ENCODE data around the gene GALNT9.

GALNT9 gene

DNA sequence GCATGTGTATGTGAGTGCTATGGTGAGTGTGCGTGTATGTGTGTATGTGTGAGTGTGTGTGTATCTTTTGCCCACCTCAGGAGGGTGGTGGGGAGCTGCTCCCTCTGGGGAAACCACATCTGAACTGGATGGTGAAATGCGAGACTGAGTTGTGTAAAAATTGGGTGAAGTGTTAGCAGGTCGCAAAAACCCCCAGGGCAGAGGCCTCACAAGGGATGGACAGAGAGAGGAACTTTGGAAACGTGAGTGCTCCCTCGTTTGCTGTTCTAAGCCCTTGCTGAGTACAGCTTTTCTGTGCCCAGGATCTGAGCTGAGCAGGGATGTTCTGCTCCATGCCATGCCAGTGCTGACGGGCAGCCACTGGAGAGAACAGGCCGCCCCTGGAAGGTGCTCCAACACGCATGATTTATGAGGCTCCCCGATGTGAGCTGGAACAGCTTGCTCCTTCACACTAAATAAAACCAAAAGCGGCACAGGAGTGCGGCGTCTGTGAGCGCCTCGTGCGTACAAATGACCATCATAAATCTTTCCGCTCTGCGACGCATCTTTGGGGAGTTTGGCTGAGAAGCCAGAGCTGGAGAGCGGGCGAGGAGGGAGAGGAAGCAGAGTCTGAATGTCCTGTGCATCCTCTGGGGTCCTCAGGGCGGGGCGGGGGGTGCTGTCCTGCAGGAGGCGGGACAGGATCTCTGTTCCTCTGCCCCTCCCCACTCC, 14.1 kb upstream of the GALNT9 start:
- Mint-ChIP-seq H3K4me3 (no peak overlapping the region), H3K9me3 (peaks cover 5% of the 10 kb centered on the region), H3K27ac (no peak overlapping the region), H3K36me3 (ENCODE audit: low read depth) (no peaks in the 10 kb centered on the region), H3K27me3 (ENCODE audit: low read depth) (peaks cover 3% of the 10 kb centered on the region), H3K4me1 (ENCODE audit: low read depth) (no peaks in the 10 kb centered on the region)
- no peak for DNase-seq (ENCODE audit: low spot score)

DNA sequence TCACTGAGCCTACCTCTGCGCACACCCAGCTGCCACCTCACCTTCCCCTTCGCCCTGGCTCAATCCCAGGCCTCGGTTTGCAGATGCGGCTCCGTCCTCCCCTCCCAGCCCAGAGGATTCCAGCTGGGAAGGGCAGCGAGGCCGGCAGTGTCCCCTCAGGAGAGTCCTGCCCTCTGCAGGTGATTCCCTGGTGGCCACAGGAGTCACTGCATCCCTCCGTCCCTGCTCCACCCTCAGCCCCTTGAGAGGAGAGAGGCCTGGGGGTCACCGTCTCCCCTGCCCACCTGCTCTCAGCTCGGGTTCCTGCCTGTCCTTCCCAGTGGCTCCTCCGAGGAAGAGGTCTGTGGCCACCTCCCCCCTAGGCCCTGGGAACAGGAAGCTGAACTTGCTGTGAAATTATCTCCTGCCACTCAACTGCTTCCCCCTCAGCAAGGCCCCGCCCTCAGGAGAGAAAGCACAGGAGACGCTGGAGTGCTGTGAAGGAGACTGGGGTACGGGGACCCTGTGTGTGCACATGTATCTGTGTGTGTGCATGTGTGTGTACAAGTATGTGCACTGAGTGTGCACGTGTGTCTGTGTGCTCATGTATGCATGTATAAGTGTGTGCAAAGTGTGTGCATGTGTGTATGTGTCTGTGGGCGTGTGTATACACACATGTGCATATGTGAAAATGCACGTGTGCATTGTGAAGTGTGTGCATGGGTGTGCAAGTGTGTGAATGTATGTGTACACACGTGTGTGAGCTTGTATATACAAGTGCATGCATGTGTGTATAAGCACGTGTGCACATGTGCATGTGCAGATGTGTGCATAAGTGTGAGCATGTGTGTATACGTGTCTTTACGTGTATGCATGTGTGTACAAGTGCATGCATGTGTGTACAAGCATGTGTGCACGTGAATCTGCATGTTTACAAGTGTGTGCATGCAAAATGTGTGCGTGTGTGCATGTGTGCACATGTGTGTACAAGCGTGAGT, 13.2 kb upstream of the GALNT9 start:
- H3K27ac Mint-ChIP-seq = no peak overlapping the region
- H3K27me3 Mint-ChIP-seq (ENCODE audit: low read depth) = peaks cover 3% of the 10 kb centered on the region
- H3K4me3 Mint-ChIP-seq = no peak overlapping the region
- H3K36me3 Mint-ChIP-seq (ENCODE audit: low read depth) = no peaks in the 10 kb centered on the region
- H3K9me3 Mint-ChIP-seq = peaks cover 5% of the 10 kb centered on the region
- no peak for DNase-seq (ENCODE audit: low spot score)
- no peaks in the 10 kb centered on the region for H3K4me1 Mint-ChIP-seq (ENCODE audit: low read depth)

DNA sequence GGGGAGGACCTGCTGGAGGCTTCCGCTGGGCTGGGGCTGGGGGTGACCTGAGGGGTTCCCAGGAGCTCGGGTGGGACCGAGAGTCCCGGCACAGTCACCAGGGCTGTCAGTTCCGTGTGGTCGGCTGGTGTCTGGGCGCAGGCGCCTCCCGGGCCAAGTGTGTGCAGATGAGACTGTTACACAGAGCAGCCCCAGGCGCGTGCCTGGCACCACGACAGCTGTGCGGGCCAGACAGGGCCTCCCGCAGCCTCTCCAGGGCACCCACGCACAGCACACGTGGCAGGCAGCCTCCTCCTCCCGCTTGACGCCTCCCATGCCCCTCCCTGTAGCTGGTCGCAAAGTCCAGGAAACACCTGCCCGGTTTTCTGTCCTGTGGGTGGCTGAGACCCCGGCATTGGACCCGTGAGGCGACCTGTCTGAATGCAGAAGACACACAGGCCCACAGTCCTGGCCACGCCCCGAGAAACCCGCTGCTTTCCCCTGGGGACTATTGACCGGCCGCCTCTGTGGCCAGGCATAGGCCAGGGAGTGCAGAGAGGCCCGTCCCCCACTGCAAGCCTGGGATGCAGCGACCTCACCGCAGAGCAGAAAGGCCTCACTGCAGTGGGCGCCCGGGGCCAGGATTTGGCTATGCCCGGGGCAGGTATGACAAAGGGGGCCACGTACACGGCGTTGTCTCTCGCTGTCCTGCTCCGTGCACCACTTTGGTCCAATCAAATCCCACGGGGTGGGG, 12.1 kb upstream of the GALNT9 start:
- H3K27me3 Mint-ChIP-seq (ENCODE audit: low read depth) = peaks cover 3% of the 10 kb centered on the region
- no peak for DNase-seq (ENCODE audit: low spot score)
- H3K9me3 Mint-ChIP-seq = peaks cover 5% of the 10 kb centered on the region
- H3K4me3 Mint-ChIP-seq = no peak overlapping the region
- H3K36me3 Mint-ChIP-seq (ENCODE audit: low read depth) = no peaks in the 10 kb centered on the region
- no peak overlapping the region for H3K27ac Mint-ChIP-seq
- H3K4me1 Mint-ChIP-seq (ENCODE audit: low read depth) = no peaks in the 10 kb centered on the region

DNA sequence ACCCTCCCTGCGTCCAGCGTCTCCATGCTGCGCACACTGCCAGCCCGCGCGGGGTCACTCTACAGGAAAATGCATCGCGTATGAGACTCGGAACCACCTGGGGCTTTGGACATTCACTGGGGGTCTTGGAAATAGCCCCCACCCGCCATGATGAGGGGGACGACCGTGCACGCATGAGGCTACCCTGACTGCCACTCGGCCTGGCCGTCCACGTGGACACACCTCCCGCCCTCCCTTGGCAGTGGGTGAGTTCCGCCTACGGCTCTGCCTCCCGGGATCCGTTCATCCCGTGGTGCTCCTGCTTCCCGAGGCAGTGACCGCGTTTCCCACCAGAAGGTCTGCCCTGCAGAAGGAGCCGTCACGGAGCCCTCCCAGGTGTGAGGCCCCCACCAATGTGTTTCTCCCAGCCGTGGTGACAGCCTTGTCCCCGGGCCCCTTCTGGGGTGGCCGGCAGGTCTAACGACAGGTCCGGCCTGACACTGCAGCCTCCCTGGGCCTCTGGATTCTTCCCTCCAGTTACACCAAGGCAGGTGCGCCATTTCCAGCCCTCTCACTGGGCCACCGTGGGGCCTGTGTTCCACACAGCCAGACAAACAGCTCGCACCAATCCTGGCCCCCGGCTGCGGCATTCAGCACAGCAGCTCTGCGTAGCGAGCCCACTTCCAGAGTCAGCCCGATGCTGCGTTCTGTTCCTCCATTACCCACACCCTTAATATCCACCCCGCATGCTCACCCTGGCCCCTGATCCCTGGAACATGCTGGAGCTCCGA, 11.1 kb upstream of the GALNT9 start:
- DNase-seq (ENCODE audit: low spot score) = no peak
- H3K4me1 Mint-ChIP-seq (ENCODE audit: low read depth) = no peaks in the 10 kb centered on the region
- no peak overlapping the region for H3K4me3 Mint-ChIP-seq
- H3K9me3 Mint-ChIP-seq = peaks cover 7% of the 10 kb centered on the region
- H3K27ac Mint-ChIP-seq = no peak overlapping the region
- peaks cover 3% of the 10 kb centered on the region for H3K27me3 Mint-ChIP-seq (ENCODE audit: low read depth)
- no peaks in the 10 kb centered on the region for H3K36me3 Mint-ChIP-seq (ENCODE audit: low read depth)

DNA sequence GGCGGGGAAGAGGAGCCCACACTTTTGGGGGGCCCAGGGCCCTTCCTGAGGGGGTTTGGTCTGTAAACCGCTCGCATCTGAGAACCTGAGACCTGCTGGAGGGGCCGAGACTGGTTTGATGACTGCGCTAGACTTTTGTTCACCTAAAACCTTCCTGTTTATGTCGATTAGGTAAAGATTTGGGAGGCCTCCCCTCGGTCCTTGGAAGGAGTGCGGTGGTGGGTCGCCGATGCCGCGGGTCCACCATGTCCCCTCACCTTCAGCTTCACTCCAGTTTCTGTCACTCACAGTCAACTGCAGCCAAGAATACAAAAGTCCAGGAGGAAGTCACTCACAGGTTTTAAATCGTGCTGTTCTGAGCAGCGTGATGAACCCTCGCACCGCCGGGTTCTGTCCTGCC, 10.5 kb upstream of the GALNT9 start:
- H3K4me1 Mint-ChIP-seq (ENCODE audit: low read depth) = no peaks in the 10 kb centered on the region
- no peak overlapping the region for H3K27ac Mint-ChIP-seq
- H3K36me3 Mint-ChIP-seq (ENCODE audit: low read depth) = no peaks in the 10 kb centered on the region
- H3K27me3 Mint-ChIP-seq (ENCODE audit: low read depth) = peaks cover 3% of the 10 kb centered on the region
- peaks cover 9% of the 10 kb centered on the region for H3K9me3 Mint-ChIP-seq
- no peak for DNase-seq (ENCODE audit: low spot score)
- no peak overlapping the region for H3K4me3 Mint-ChIP-seq

DNA sequence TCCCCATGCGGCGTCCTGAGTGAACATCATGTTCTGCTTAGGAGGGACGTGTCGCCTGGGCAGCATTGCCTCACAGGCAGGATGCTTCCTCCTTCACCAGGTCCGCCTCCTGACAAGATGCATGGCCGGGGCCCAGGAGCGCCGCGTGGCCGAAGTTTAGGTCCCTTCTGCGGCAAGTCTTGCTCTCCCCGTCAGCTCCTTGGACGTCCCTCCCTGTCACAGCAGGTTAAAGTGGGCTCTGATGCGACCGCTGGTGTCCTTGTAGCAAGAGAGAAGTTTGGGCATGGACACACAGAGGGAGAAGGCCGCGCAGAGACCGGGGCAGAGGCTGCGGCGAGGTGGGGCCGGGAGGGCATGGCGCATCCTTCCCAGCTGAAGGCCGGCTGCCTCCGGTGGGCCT, 9.4 kb upstream of the GALNT9 start:
- Mint-ChIP-seq H3K27ac (no peak overlapping the region), H3K27me3 (ENCODE audit: low read depth) (peaks cover 3% of the 10 kb centered on the region), H3K36me3 (ENCODE audit: low read depth) (no peaks in the 10 kb centered on the region), H3K4me1 (ENCODE audit: low read depth) (no peaks in the 10 kb centered on the region), H3K9me3 (peaks cover 9% of the 10 kb centered on the region), H3K4me3 (no peak overlapping the region)
- DNase-seq (ENCODE audit: low spot score) = no peak

DNA sequence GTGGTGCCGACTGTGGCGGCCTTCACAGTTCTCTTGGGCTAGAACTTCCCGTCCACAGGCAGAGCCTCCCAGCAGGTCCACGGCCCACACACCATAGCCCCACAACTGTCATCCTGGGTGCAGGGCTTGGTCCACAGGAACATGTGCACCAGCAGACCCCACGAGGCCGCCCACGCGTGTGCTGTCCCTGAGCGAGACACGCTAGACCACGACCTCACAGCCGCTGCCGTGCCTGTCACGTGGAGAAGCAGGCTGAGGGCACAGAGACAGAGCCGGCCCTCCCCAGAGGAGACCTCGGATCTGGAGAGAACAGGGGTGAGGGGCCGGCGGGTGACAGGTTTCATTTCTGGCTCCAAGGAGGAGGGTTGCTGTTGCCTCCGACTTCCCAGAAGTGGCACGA, 8.9 kb upstream of the GALNT9 start:
- Mint-ChIP-seq H3K36me3 (ENCODE audit: low read depth) (no peaks in the 10 kb centered on the region), H3K4me1 (ENCODE audit: low read depth) (no peaks in the 10 kb centered on the region), H3K4me3 (no peak overlapping the region), H3K9me3 (peaks cover 9% of the 10 kb centered on the region), H3K27ac (no peak overlapping the region), H3K27me3 (ENCODE audit: low read depth) (peaks cover 3% of the 10 kb centered on the region)
- DNase-seq (ENCODE audit: low spot score) = no peak

DNA sequence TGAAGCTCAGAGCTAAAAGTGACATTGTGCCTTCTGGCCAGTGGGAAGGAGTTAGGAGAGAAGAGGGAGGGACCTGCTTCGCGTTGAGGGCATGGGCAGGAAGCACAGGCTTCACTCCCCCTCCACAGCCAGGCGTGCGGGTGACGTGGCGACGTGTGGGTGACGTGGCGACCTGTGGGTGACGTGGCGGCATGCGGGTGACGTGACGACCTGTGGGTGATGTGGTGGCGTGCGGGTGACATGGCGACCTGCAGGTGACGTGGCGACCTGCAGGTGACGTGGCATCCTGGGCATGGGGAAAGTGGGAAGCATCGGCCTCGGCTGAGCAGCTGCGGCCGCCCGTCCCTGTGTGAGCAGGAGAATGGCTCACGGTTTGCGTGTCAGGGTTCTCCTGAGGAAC, 8.2 kb upstream of the GALNT9 start:
- Mint-ChIP-seq H3K9me3 (peaks cover 4% of the 10 kb centered on the region), H3K27me3 (ENCODE audit: low read depth) (no peaks in the 10 kb centered on the region)
- DNase-seq (ENCODE audit: low spot score) = no peak

DNA sequence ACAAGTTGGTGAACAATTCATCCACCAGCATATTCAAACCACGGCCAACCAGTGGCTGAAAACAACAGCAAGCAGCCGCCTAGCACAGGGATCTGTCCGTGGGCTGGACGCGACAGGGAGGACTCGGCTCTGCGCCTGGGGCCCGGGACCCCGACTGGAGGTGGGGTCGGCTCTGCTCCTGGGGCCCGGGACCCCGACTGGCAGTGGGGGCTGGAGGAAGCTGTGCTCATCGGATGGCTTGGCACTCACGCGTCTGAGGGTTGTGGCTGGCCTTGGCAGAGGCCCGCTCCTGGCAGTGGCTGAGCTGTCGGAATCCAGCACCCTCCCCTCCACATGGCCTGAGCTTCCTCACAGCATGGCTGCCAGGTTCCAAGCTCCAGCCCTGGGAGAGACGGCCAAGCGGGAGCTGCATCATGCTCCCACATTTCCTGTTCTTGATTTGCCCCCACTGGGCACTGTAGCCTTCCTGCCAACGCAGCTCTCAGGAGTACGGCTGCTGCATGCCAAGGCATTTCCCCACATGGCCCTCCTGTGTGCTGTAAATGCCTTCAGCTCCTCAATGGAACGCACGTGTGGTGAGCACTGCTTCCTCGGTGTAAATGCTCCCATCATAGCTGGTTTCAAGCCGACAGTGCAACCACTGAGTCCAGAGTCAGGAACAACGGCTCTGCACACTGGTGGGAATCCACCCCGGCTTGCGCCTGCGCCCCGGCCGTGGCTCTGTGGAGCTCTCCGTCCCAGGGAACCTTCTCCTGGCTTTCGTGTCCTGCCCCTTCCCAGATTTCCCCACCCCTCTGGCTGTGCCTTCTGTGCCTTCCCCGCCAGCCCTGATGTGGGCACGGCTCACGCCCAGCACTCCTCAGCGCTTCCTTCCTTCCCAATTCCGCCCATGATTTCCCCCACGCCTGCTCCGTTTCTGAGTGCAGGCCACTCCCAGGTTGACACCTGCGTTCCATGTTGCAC, 7.3 kb upstream of the GALNT9 start:
- H3K4me1 Mint-ChIP-seq (ENCODE audit: low read depth) = no peaks in the 10 kb centered on the region
- H3K27me3 Mint-ChIP-seq (ENCODE audit: low read depth) = no peaks in the 10 kb centered on the region
- no peak overlapping the region for H3K27ac Mint-ChIP-seq
- H3K9me3 Mint-ChIP-seq = peaks cover 8% of the 10 kb centered on the region
- no peak for DNase-seq (ENCODE audit: low spot score)
- no peaks in the 10 kb centered on the region for H3K36me3 Mint-ChIP-seq (ENCODE audit: low read depth)
- H3K4me3 Mint-ChIP-seq = no peak overlapping the region

More for the DNA sequence above, 8.2 kb upstream of the GALNT9 start:
- Mint-ChIP-seq H3K36me3 (ENCODE audit: low read depth) (no peaks in the 10 kb centered on the region), H3K27ac (no peak overlapping the region), H3K4me1 (ENCODE audit: low read depth) (no peaks in the 10 kb centered on the region), H3K4me3 (no peak overlapping the region)

DNA sequence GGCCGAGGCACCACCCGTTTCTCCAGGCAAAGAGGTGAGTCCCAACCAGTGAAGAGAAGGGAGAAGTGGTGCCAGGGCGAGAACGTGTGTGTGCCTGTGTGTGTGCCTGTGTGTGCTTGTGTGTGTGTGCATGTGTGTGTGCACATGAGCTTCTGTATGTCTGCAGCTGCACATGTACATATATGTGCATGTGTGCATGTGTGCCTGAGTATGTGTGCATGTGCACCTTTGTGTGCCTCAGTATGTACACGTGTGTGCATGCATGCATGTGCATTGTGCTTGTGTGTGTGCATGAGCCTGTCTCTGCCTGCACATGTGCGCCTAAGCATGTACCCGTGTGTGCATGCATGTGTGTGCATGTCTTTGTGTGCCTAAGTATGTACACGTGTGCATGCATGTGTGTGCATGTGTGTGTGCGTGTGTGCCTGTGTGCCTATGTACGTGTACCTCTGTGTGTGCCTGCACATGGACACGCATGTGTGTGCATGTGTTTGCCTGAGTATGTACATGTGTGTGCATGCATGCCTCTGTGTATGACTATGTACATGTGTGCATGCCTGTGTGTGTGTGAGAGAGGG, 5.9 kb upstream of the GALNT9 start:
- Mint-ChIP-seq H3K4me3 (no peak overlapping the region), H3K27ac (no peak overlapping the region), H3K36me3 (ENCODE audit: low read depth) (no peaks in the 10 kb centered on the region), H3K9me3 (peaks cover 13% of the 10 kb centered on the region), H3K27me3 (ENCODE audit: low read depth) (peaks cover 8% of the 10 kb centered on the region), H3K4me1 (ENCODE audit: low read depth) (no peaks in the 10 kb centered on the region)
- no peak for DNase-seq (ENCODE audit: low spot score)

DNA sequence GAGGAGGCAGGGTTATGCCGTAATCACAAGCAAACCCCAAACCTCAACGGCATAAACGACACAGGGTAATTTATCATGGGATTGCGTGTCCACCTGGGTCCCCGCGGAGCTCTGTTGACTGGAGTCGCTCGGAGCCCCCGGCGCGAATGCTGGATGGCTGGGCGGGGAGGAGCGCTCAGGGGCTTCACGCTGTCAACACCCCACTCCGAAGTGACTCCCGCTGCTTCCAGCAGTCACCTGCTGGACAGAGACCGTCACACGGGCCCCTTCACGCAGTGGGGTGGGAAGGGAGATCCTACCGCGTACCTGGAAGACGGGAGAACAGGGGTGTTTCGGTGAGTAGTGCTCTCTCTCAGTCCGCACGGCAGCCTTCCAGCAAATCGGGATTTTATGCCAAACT, 4.4 kb upstream of the GALNT9 start:
- Mint-ChIP-seq H3K4me1 (ENCODE audit: low read depth) (no peaks in the 10 kb centered on the region), H3K27me3 (ENCODE audit: low read depth) (peaks cover 10% of the 10 kb centered on the region), H3K27ac (no peak overlapping the region), H3K36me3 (ENCODE audit: low read depth) (no peaks in the 10 kb centered on the region), H3K4me3 (no peak overlapping the region), H3K9me3 (peaks cover 13% of the 10 kb centered on the region)
- no peak for DNase-seq (ENCODE audit: low spot score)

DNA sequence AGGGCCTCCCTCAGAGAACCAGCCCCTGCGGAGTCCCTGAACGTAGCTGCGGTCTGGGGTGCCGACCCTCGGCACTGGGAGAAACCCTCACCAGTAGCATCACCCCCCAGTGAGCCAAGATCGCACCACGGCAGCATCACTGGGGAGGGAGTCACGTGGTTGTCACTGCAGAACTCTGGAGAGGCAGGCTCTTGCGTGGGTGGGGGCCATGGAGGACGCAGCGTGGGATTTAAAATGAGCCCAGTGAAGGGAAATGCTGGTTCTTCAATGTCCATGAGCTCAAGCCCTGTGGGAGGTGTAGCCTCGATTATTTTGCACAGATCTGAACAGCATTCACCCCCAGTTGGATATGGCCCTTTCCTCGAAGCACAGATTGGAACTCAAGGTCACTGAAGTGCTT, 3.9 kb upstream of the GALNT9 start:
- Mint-ChIP-seq H3K27me3 (ENCODE audit: low read depth) (peaks cover 13% of the 10 kb centered on the region), H3K36me3 (ENCODE audit: low read depth) (no peaks in the 10 kb centered on the region), H3K27ac (no peak overlapping the region), H3K4me1 (ENCODE audit: low read depth) (no peaks in the 10 kb centered on the region), H3K9me3 (peaks cover 13% of the 10 kb centered on the region), H3K4me3 (no peak overlapping the region)
- no peak for DNase-seq (ENCODE audit: low spot score)

All from T-helper 2 cell treated with Interferon-gamma antibody and Interleukin-4, amounts not matched to agents 5 μg/mL and 100 μg/mL, for 36 hours (primary cell).